ENCODE results near the gene EXD3. TPM values are rescaled to one million over a fixed set of nuclear protein-coding genes. Genes with fewer than 3 reads are reported as not detected.

The EXD3 gene
- total RNA-seq, 1 donor from 2014 or later = 9.2 TPM

DNA sequence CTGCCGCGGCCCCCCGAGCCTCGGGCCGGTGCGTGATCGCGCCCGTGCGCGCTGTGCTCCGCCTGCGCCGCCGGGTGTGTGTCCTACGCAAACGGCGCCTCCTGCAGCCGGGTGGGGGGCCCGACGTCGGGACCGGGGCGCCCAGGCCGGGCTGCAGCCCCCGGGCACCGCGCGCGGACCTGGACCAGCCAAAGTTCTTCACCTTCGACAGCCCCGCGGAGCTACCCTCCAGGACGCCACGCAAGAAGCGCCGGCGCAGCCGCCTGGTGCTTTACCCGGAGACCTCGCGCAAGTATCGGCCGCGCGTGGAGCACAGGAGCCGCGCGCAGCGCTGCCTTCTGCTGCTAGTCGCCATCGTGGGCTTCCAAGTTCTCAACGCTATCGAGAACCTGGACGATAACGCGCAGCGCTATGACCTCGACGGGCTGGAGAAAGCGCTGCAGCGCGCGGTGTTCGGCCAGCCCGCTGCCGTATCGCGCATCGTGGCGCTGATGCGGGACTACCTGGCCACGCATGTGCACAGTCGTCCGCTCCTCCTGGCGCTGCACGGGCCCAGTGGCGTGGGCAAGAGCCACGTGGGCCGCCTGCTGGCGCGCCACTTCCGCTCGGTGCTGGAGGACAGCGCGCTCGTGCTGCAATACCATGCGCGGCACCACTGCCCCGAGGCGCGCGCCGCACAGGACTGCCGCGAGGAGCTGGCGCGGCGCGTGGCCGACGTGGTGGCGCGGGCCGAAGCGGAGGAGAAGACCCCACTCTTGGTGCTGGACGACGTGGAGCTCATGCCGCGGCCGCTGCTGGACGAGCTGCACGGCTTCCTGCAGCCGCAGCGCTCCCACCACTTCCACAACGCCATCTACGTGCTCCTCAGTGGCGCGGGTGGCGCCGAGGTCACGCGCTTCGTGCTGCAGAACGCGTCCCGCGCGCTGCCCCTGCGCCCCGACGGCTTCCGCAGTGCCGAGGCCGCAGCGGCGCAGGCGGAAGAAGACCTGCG, 143.9 kb downstream of the EXD3 start:
- TF ChIP-seq, protein P1, sequence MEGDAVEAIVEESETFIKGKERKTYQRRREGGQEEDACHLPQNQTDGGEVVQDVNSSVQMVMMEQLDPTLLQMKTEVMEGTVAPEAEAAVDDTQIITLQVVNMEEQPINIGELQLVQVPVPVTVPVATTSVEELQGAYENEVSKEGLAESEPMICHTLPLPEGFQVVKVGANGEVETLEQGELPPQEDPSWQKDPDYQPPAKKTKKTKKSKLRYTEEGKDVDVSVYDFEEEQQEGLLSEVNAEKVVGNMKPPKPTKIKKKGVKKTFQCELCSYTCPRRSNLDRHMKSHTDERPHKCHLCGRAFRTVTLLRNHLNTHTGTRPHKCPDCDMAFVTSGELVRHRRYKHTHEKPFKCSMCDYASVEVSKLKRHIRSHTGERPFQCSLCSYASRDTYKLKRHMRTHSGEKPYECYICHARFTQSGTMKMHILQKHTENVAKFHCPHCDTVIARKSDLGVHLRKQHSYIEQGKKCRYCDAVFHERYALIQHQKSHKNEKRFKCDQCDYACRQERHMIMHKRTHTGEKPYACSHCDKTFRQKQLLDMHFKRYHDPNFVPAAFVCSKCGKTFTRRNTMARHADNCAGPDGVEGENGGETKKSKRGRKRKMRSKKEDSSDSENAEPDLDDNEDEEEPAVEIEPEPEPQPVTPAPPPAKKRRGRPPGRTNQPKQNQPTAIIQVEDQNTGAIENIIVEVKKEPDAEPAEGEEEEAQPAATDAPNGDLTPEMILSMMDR (IDR thresholded peaks at IDR 0.05; ENCODE audit: borderline replicate concordance) = no peak
- peak overlapping the region; percentile 99 for H3K27ac ChIP-seq (replicated peaks)
- peaks cover 7% of the 10 kb centered on the region for H3K27me3 ChIP-seq (ENCODE audit: low read depth)
- no peaks in the 10 kb centered on the region for H3K9me3 ChIP-seq (replicated peaks)
- no peak for DNase-seq
- H3K36me3 ChIP-seq = peaks cover 30% of the 10 kb centered on the region
- intact Hi-C loops (cut with micrococcal nuclease) = no loop called here
- H3K4me1 ChIP-seq = peaks cover 75% of the 10 kb centered on the region
- H3K4me3 ChIP-seq = peak overlapping the region; percentile 73

DNA sequence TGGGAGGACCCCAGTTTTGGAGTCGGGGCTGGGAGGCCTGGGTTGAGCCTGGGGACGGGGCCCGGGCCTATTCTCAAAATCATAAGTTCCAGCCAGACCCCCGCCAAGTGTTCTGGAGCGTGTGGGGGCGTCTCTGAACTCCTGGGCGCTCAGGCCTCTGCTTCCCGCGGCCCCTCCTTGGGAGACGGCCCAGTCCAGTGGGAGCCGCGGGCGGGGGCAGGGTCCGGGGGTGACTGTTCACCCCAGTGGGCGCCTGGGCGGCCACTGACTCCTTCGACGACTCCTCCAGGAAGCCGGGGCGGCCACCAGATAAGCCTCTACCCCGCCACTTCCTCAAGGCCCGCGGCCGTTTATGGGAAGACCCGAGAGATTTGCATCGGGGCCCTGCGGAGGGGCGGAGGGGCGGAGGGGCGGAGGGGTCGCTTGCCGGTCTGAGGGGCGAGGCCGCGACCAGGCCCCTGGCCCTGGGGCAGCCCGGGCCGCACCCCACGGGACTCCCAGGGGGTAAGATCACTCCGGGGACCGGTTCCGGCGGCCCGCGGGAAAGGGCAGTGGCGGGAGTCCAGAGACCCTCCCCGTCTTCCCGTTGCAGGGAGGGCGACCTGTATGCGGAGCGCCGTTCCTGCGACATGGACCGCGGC, 144.8 kb downstream of the EXD3 start:
- H3K27me3 ChIP-seq (ENCODE audit: low read depth) = peaks cover 7% of the 10 kb centered on the region
- no peak for DNase-seq
- intact Hi-C loops (cut with micrococcal nuclease) = no loop called here
- peaks cover 81% of the 10 kb centered on the region for H3K4me1 ChIP-seq
- H3K36me3 ChIP-seq = peaks cover 28% of the 10 kb centered on the region
- no peaks in the 10 kb centered on the region for H3K9me3 ChIP-seq (replicated peaks)
- H3K4me3 ChIP-seq = peak overlapping the region; percentile 73
- TF ChIP-seq, protein P1 (IDR thresholded peaks at IDR 0.05; ENCODE audit: borderline replicate concordance) = no peak
- H3K27ac ChIP-seq (replicated peaks) = peak overlapping the region; percentile 99

DNA sequence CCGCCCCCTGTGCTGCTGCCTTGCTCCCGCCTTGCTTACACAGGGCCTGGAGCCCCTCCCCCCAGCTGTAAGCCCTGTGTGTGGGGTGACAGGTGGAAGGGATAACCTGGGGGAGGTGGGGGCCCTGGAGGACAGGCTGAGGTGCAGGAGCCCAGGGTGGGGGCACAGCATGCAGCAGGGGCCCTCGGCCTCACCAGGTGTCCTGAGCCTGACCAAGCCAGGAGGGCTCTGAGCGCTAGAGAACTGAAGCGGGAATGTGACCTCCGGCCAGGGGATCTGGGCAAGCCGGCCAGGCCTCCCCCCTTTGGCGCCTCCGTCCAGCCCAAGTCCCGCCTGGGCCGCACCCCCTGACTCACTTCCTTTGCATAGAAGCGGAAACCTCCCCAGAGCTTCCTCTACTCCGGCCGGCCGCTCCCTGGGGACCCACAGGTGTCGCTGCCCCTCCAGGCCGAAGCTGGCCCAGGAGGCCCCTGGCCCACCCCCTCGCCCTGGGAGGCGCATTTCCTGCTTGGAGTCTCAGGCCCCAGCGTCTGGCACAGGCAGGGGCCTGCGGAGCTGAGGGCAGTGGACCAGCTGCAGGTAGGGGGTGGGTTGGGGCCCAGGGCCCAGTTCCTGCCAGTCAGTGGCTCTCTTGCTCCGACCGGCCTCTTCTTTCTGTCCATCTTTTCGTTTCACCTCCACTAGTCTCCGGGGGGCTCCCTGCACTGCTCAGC, 145.5 kb downstream of the EXD3 start, which contains the start of gene TOR4A:
Gene TOR4A (plus strand): TSS at position 398 of the 713 bp plus-strand sequence. CDS start 964 bp downstream, outside the sequence.
- intact Hi-C loops (cut with micrococcal nuclease) = no loop called here
- DNase-seq = peak; percentile 88
- Histone ChIP-seq H3K4me3 (peak within 1 kb of the TSS; percentile 73), H3K4me1 (peaks cover 86% of the 10 kb centered on the region), H3K27ac (replicated peaks) (peak within 1 kb of the TSS; percentile 99), H3K36me3 (peaks cover 29% of the 10 kb centered on the region), H3K9me3 (replicated peaks) (no peaks in the 10 kb centered on the region), H3K27me3 (ENCODE audit: low read depth) (peaks cover 7% of the 10 kb centered on the region)
- TF ChIP-seq, protein P1 (IDR thresholded peaks at IDR 0.05; ENCODE audit: borderline replicate concordance) = peak; percentile 24

DNA sequence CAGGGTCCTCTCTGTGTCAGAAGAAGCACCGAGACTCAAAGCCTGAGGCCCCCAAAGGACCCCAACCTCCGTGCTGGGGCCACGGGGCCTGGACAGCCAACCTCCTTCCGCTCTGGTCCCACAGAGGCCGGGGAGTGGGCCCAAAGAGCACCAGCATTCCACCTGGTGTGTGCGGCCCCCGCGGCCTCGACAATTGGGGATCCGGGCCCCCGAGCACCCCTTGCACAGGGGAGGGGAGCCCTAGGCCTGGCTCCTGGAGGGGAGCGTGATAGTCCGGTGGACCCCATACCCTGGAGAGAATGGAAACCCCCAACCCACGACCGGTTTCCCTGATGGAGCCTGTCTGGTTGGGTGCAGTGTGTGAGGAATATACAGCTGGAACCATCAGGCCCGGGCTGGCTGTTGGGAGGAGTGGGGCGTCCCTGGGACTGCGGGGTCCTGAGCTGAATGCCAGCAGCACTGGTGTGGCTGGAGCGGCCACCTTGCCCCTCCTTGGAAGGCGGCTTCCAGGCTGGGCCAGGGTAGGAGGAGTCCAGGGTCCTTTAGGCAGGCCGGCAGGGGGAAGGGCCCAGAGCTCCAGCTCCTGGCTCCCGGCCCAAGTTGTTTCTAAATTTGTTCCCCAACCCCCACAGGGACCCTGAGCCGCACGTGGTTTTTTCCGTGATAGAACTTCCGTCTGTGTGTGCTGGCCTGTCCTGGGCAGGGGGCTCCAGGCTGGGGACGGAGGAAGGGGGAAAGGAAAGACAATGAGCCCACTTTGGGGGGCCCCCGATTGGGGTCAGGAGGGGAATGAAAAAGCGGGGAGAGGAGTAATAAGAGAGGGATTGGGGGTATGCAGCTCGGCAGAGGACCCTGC, 146.3 kb downstream of the EXD3 start:
- peaks cover 94% of the 10 kb centered on the region for H3K4me1 ChIP-seq

More for the DNA sequence above, 146.3 kb downstream of the EXD3 start:
- H3K27ac ChIP-seq (replicated peaks) = peak overlapping the region; percentile 99
- TF ChIP-seq, protein P1 (IDR thresholded peaks at IDR 0.05; ENCODE audit: borderline replicate concordance) = no peak
- H3K36me3 ChIP-seq = peaks cover 36% of the 10 kb centered on the region
- no peaks in the 10 kb centered on the region for H3K9me3 ChIP-seq (replicated peaks)
- peak overlapping the region; percentile 73 for H3K4me3 ChIP-seq
- H3K27me3 ChIP-seq (ENCODE audit: low read depth) = peaks cover 7% of the 10 kb centered on the region
- DNase-seq = peak; percentile 89
- intact Hi-C loops (cut with micrococcal nuclease) = no loop called here

All from left ventricle myocardium inferior (tissue), 1 donor.